Measurements from ENCODE around the gene HDAC5. TPM values are rescaled to one million over a fixed set of nuclear protein-coding genes. Genes with fewer than 3 reads are reported as not detected.
"Not testable (repeated sequence)": the region's sequence is repeated elsewhere in the genome, so short reads cannot be mapped to it uniquely, and the experiment has no call there.

Gene HDAC5
- total RNA-seq, 2 experiments from 2014 or later: 31.4 to 41.5 TPM

DNA sequence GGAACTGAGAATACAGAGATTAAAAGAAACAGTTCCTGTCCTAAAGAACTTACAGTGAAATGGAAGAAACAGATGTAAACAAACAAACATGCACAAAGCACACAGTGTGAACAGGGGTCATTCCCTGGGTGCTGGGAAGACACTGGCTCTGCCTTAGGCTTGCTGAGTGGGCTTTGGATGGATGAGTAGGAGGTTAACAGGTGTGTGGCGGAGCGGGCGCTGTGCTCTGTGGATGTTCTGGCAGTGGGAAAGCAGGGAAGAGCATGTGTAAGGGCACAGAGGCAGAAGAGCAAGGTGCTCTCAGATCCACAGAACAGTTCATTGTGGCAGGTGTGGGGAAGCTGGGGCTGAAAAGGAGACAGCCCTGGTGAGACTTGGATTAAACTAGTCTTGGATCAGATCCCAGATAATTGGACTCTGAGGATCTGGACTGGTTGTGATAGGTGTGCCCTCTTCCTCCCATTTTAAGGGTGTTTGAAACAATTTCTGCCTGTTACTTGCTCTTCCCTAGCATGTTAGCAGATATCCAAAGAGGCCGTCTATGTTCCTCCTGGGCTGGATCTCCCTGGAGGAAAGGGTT, 26.4 kb upstream of the HDAC5 start:
- BruUV-seq (replicated peaks): no TSS peak
- Histone ChIP-seq H3K79me2 (ENCODE audit: insufficient read depth, low read depth, low read length) (peaks cover 15% of the 10 kb centered on the region; the same call in 1 of the 2 replicates), H3K27ac (ENCODE audit: low read depth, low read length, poor library complexity, severe bottlenecking) (no peak overlapping the region), H3K4me1 (ENCODE audit: insufficient read depth, low read length, poor library complexity, severe bottlenecking) (no peaks in the 10 kb centered on the region), H3K9me2 (ENCODE audit: insufficient read depth, low read length) (no peaks in the 10 kb centered on the region), H3K4me3 (ENCODE audit: low read depth, low read length, poor library complexity, severe bottlenecking) (no peak overlapping the region), H3K36me3 (ENCODE audit: insufficient read depth, low read length) (peaks cover 86% of the 10 kb centered on the region), H3K4me2 (ENCODE audit: low read length) (no peak overlapping the region), H2AFZ (ENCODE audit: low read length) (no peak overlapping the region), H4K20me1 (ENCODE audit: insufficient read depth, low read length) (no peaks in the 10 kb centered on the region), H3K9me3 (ENCODE audit: low read length) (no peaks in the 10 kb centered on the region)
- ChIA-PET CTCF (ENCODE audit: unreplicated experiment) (no interaction called here), POLR2A (no interaction called here)
- intact Hi-C loops (cut with micrococcal nuclease; ENCODE audit: unreplicated experiment): no loop called here
- DNase-seq (ENCODE audit: low spot score): no peak
- TF ChIP-seq, protein P1, sequence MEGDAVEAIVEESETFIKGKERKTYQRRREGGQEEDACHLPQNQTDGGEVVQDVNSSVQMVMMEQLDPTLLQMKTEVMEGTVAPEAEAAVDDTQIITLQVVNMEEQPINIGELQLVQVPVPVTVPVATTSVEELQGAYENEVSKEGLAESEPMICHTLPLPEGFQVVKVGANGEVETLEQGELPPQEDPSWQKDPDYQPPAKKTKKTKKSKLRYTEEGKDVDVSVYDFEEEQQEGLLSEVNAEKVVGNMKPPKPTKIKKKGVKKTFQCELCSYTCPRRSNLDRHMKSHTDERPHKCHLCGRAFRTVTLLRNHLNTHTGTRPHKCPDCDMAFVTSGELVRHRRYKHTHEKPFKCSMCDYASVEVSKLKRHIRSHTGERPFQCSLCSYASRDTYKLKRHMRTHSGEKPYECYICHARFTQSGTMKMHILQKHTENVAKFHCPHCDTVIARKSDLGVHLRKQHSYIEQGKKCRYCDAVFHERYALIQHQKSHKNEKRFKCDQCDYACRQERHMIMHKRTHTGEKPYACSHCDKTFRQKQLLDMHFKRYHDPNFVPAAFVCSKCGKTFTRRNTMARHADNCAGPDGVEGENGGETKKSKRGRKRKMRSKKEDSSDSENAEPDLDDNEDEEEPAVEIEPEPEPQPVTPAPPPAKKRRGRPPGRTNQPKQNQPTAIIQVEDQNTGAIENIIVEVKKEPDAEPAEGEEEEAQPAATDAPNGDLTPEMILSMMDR (conservative IDR thresholded peaks at IDR 0.05; ENCODE audit: low read length): no peak
- TF ChIP-seq EZH2phosphoT487 (IDR thresholded peaks at IDR 0.05; ENCODE audit: borderline replicate concordance, low read depth, low read length): no peak

DNA sequence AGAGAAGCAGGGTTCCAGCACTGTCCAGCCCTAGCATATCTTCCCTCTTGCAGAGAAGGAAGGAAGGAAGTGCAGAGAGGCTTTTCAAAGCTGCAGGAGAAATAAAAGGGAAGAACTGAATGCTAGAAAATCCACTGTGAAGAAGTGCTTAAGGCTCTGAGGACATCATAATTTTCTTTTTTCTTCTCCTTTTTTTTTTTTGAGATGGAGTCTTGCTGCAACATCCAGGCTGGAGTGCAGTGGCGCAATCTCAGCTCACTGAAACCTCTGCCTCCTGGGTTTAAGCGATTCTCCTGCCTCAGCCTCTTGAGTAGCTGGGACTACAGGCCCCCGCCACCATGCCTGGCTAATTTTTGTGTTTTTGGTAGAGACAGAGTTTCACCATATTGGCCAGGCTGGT, 25.6 kb upstream of the HDAC5 start:
- BruUV-seq (replicated peaks); CTCF ChIA-PET (ENCODE audit: unreplicated experiment): not testable (repeated sequence)
- H3K79me2 ChIP-seq (ENCODE audit: insufficient read depth, low read depth, low read length): peaks cover 15% of the 10 kb centered on the region; the same call in 1 of the 2 replicates

DNA sequence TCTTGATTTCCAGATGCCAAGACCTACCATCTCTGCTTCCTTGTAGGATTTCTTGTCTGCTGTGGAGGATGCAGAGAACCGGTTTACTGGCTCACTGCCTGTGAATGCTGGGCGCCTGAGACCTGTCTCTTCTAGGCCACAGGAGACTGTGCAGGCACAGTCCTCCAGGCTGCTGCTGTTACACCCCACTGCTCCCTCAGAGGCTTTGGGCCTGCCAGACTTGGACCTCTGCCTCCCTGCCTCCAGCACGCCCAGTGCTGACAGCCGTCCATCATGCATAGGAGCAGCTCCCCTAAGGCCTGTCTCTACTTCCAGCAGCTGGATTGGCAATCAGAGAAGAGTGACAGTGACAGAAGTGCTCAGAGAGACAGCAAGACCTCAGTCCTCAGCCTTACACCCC, 24.4 kb upstream of the HDAC5 start:
- H3K9me3 ChIP-seq (ENCODE audit: low read length): no peaks in the 10 kb centered on the region
- peaks cover 73% of the 10 kb centered on the region for H3K36me3 ChIP-seq (ENCODE audit: insufficient read depth, low read length)
- intact Hi-C loops (cut with micrococcal nuclease; ENCODE audit: unreplicated experiment): no loop called here
- H3K79me2 ChIP-seq (ENCODE audit: insufficient read depth, low read depth, low read length): peaks cover 24% of the 10 kb centered on the region; the same call in 1 of the 2 replicates
- no peaks in the 10 kb centered on the region for H4K20me1 ChIP-seq (ENCODE audit: insufficient read depth, low read length)
- no peak overlapping the region for H3K27ac ChIP-seq (ENCODE audit: low read depth, low read length, poor library complexity, severe bottlenecking)
- peaks cover 4% of the 10 kb centered on the region for H3K4me1 ChIP-seq (ENCODE audit: insufficient read depth, low read length, poor library complexity, severe bottlenecking)
- BruUV-seq (replicated peaks): no TSS peak
- CTCF ChIA-PET (ENCODE audit: unreplicated experiment): no interaction called here
- POLR2A ChIA-PET: interaction anchor here (0.6 kb wide), 1 partner anchor 43 kb away, joined by 3 read pairs; no protein-coding TSS in a partner anchor
- H2AFZ ChIP-seq (ENCODE audit: low read length): no peak overlapping the region
- no peak for DNase-seq (ENCODE audit: low spot score)
- H3K4me3 ChIP-seq (ENCODE audit: low read depth, low read length, poor library complexity, severe bottlenecking): no peak overlapping the region
- TF ChIP-seq EZH2phosphoT487 (IDR thresholded peaks at IDR 0.05; ENCODE audit: borderline replicate concordance, low read depth, low read length): no peak
- TF ChIP-seq, protein P1 (conservative IDR thresholded peaks at IDR 0.05; ENCODE audit: low read length): no peak
- no peaks in the 10 kb centered on the region for H3K9me2 ChIP-seq (ENCODE audit: insufficient read depth, low read length)
- H3K4me2 ChIP-seq (ENCODE audit: low read length): no peak overlapping the region

More for the DNA sequence above, 25.6 kb upstream of the HDAC5 start:
- H3K9me3 ChIP-seq (ENCODE audit: low read length); H3K4me3 ChIP-seq (ENCODE audit: low read depth, low read length, poor library complexity, severe bottlenecking); H2AFZ ChIP-seq (ENCODE audit: low read length); DNase-seq (ENCODE audit: low spot score); H3K9me2 ChIP-seq (ENCODE audit: insufficient read depth, low read length); H4K20me1 ChIP-seq (ENCODE audit: insufficient read depth, low read length); H3K4me1 ChIP-seq (ENCODE audit: insufficient read depth, low read length, poor library complexity, severe bottlenecking); H3K27ac ChIP-seq (ENCODE audit: low read depth, low read length, poor library complexity, severe bottlenecking); intact Hi-C loops (cut with micrococcal nuclease; ENCODE audit: unreplicated experiment); POLR2A ChIA-PET; H3K4me2 ChIP-seq (ENCODE audit: low read length): not testable (repeated sequence)
- H3K36me3 ChIP-seq (ENCODE audit: insufficient read depth, low read length): peaks cover 80% of the 10 kb centered on the region

Measured in OCI-LY7 (cell line).